ENCODE data around the gene NUTF2.

GRCh38 chr16:67807148-67807682, 39.5 kb upstream of the NUTF2 start:
- TF ChIP-seq EZH2 (IDR thresholded peaks at IDR 0.05; ENCODE audit: borderline replicate concordance, low read length) (no peak), CTCF (IDR thresholded peaks at IDR 0.05; ENCODE audit: low read length) (no peak; the same call in 1 of the 2 replicates)

Measured in OCI-LY1 (cell line).